Uterus (tissue), 4 donors: ENCODE results near the gene RPF1. TPM values are rescaled to one million over a fixed set of nuclear protein-coding genes. Genes with fewer than 3 reads are reported as not detected.

Source experiments
- DNase-seq, 2 donors: peaks; one replicate each; pipeline ENCODE4 v3.0.0-alpha.2; 2019 to 2020
- H3K27ac ChIP-seq, 2 donors: fragments of 200-600 bp; sonication (generic); 1 replicate in 1 of 2; 2 replicates in 1 of 2; pipeline ENCODE4 v1.5.1; 2016 to 2018
- H3K27me3 ChIP-seq, 2 donors: fragments of 200-600 bp; sonication (generic); one replicate each; pipeline ENCODE4 v1.5.1; 2018 to 2019; ENCODE audit warnings: control low read depth in 1 of 2
- H3K36me3 ChIP-seq, 2 donors: fragments of 200-600 bp; sonication (generic); one replicate each; pipeline ENCODE4 v1.5.1; 2019; ENCODE audit warnings: control low read depth in 1 of 2
- H3K4me1 ChIP-seq, 2 donors: fragments of 200-600 bp; sonication (generic); one replicate each; pipeline ENCODE4 v1.5.1; 2018 to 2019; ENCODE audit warnings: control low read depth in 1 of 2
- H3K4me3 ChIP-seq, 2 donors: fragments of 200-600 bp; sonication (generic); 1 replicate in 1 of 2; 2 replicates in 1 of 2; pipeline ENCODE4 v1.5.1; 2018 to 2019; ENCODE audit warnings: mild to moderate bottlenecking in 1 of 2
- H3K9me3 ChIP-seq, 2 donors: fragments of 200-600 bp; sonication (generic); one replicate each; pipeline ENCODE4 v1.5.1; 2019; ENCODE audit warnings: control low read depth in 1 of 2
- POLR2A ChIP-seq, 2 donors: fragments of 450-650 bp; IDR thresholded peaks; one replicate each; pipeline ENCODE4 v1.6.1; 2016; ENCODE audit warnings: antibody characterized with exemption in 2 of 2, mild to moderate bottlenecking in 1 of 2, moderate library complexity in 1 of 2
- intact Hi-C: fragments of 100-400 bp; cut with DNase I; formaldehyde crosslinking; loops from one replicate; pipeline ENCODE4 v1.15.1; 2023; ENCODE audit warnings: low total_unique reads
- total RNA-seq, 4 donors: library from RNA; depleted of rRNA in 3 of 4; stranded (reverse); fragments of >200 nt in 3 of 4; gene quantifications; one replicate each; pipeline versions ENCODE4 v1.1.0 to v1.2.4, GENCODE V29; 2014 to 2023
- TF ChIP-seq, protein P1 (sequence below), 4 experiments: fragments of 200-600 bp in 2 of 4; fragments of 450-650 bp in 2 of 4; sonication (generic) in 2 of 4; IDR thresholded peaks; one replicate each; pipeline ENCODE4 v1.5.1; 2016 to 2019; ENCODE audit warnings: antibody characterized with exemption in 4 of 4, mild to moderate bottlenecking in 2 of 4, moderate library complexity in 1 of 4
- donor health status: DM: yes; HTN: yes; CAD: no.

Gene RPF1
- total RNA-seq, 4 donors from 2014 or later, result 27.8 to 72.9 (median 46.7) TPM

DNA sequence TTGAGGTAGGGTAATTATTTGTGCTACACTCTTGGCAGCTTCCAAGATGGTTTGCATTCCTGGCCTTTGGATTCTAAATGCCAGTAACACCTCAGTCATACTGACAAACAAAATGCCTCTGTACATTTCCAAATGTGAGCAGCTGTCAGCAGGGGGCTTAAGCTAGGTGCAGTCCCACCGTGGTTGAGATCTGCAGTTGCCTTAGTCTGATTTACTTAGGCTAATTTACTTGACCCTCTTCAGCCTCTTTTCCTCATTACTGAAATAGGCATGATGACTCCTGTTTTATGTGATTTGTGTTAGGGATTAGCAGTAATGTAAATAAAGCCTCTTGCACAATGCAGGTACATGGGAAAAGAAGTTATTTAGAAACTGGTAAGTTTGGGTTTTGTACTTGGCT lies 13.7 kb downstream of the RPF1 start:
- Histone ChIP-seq H3K27me3 (no peaks in the 10 kb centered on the region), H3K4me1 (no peaks in the 10 kb centered on the region), H3K9me3 (no peaks in the 10 kb centered on the region), H3K36me3 (peaks cover 0 to 2% of the 10 kb centered on the region in 2 donors), H3K4me3 (no peak overlapping the region), H3K27ac (no peak overlapping the region)
- TF ChIP-seq, protein P1, sequence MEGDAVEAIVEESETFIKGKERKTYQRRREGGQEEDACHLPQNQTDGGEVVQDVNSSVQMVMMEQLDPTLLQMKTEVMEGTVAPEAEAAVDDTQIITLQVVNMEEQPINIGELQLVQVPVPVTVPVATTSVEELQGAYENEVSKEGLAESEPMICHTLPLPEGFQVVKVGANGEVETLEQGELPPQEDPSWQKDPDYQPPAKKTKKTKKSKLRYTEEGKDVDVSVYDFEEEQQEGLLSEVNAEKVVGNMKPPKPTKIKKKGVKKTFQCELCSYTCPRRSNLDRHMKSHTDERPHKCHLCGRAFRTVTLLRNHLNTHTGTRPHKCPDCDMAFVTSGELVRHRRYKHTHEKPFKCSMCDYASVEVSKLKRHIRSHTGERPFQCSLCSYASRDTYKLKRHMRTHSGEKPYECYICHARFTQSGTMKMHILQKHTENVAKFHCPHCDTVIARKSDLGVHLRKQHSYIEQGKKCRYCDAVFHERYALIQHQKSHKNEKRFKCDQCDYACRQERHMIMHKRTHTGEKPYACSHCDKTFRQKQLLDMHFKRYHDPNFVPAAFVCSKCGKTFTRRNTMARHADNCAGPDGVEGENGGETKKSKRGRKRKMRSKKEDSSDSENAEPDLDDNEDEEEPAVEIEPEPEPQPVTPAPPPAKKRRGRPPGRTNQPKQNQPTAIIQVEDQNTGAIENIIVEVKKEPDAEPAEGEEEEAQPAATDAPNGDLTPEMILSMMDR (IDR thresholded peaks at IDR 0.05), result no peak
- no peak for TF ChIP-seq POLR2A (IDR thresholded peaks at IDR 0.05)
- no peak for DNase-seq
- intact Hi-C loops, result no loop called here

DNA sequence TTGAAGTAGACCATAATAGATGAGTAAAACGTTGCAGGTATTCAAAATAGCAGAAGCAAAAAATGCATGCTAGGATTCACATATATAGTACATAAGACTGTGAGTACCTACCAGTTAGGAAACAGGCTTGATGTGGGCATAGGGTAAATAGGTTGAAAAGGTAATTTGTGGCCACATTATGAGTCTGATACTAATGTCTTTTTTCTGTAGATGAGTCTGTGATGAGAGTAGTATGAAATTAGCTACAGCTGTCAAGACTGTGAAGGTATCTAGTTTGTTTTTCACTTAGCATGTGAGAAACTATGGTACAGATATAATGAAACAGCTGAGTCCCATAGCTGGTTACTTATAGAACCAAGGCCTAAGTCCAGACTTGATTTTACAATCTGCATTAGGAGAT lies 14.7 kb downstream of the RPF1 start:
- intact Hi-C loops, result no loop called here
- no peaks in the 10 kb centered on the region for H3K27me3 ChIP-seq
- H3K36me3 ChIP-seq, result peaks cover 0 to 2% of the 10 kb centered on the region in 2 donors
- no peak overlapping the region for H3K4me3 ChIP-seq
- no peaks in the 10 kb centered on the region for H3K4me1 ChIP-seq
- no peak overlapping the region for H3K27ac ChIP-seq
- H3K9me3 ChIP-seq, result no peaks in the 10 kb centered on the region
- TF ChIP-seq POLR2A (IDR thresholded peaks at IDR 0.05), result no peak
- TF ChIP-seq, protein P1 (IDR thresholded peaks at IDR 0.05), result no peak
- DNase-seq, result no peak

DNA sequence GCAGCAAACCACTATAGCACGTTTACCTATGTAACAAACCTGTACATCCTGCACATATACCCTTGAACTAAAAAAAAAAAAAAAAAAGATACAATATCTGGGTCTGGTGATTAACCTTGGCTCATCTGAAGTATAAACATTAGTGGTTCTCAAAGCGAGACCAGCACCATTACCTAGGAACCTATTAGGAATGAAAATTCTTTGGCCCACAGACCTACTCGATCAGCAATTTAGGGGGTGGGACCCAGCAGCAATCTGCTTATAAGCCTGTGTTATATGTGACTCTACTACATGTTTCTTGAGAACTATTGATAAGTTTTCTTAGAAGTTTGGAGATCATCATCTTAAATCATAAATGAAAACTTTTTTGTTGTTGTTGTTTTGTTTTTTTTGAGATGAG lies 17.4 kb downstream of the RPF1 start:
- Histone ChIP-seq H3K4me3 (no peak overlapping the region), H3K4me1 (no peaks in the 10 kb centered on the region), H3K9me3 (no peaks in the 10 kb centered on the region), H3K27me3 (no peaks in the 10 kb centered on the region), H3K27ac (no peak overlapping the region), H3K36me3 (no peaks in the 10 kb centered on the region)
- DNase-seq, result no peak
- intact Hi-C loops, result no loop called here
- no peak for TF ChIP-seq POLR2A (IDR thresholded peaks at IDR 0.05)
- TF ChIP-seq, protein P1 (IDR thresholded peaks at IDR 0.05), result no peak

DNA sequence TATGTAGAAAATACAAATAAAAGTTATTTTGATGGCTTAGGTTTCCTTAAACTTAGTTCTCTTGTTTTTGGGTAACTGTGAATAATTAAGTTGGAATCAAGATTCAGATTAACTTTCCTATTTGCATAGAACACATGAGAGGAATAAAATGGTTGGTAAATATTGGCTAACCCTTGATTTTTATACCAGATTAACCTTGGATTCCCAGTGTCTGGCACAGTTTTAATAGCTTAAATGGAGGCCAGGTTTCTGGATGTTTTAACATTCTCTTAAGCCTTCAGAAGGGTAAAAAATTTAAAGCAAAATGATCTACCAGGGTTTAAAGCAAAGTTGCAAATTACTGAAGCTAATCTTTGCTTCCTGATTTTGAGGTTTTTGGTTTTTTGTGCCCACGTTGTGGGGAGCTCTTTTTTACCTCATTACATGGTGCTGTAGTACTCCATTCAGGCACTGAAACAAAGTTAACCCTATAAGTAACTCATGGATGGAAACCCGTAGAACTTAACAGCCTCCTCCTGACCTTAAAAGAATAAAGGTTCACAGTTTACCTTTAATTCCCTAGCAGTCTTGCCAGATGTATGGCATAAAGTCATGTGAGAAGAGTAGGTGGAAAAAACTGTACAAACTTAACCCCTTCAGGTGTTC lies 18.7 kb downstream of the RPF1 start:
- Histone ChIP-seq H3K4me1 (no peaks in the 10 kb centered on the region), H3K36me3 (no peaks in the 10 kb centered on the region), H3K27me3 (no peaks in the 10 kb centered on the region), H3K4me3 (no peak overlapping the region), H3K27ac (no peak overlapping the region), H3K9me3 (no peaks in the 10 kb centered on the region)
- intact Hi-C loops, result no loop called here
- no peak for DNase-seq
- TF ChIP-seq, protein P1 (IDR thresholded peaks at IDR 0.05), result no peak

DNA sequence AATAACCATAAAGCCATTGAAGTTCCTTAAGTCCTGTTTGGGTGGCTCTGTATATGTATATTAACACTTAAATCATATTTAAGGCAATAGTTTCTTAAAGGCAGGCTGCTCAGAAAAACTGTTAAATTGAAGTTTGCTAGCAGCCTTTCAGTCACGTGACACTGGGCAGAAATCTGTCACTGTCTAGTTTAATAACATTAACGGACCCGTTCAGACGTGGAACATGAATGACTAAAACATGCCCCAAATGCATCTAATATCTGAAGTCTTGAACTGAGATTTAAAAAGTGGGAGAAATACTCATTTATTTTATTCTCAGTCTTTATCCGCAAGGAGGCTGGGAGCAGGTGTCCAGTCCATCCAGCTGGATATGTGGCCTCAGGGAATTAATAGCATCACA lies 23.9 kb downstream of the RPF1 start:
- Histone ChIP-seq H3K4me3 (no peak overlapping the region), H3K4me1 (peaks cover 6 to 9% of the 10 kb centered on the region in 2 donors), H3K9me3 (no peaks in the 10 kb centered on the region), H3K27me3 (no peaks in the 10 kb centered on the region), H3K36me3 (no peaks in the 10 kb centered on the region), H3K27ac (no peak overlapping the region)
- TF ChIP-seq, protein P1 (IDR thresholded peaks at IDR 0.05), result no peak
- no peak for TF ChIP-seq POLR2A (IDR thresholded peaks at IDR 0.05)
- DNase-seq, result no peak
- intact Hi-C loops, result no loop called here
